Fibroblast of skin of abdomen (primary cell): ENCODE results near the gene GRM5. TPM values are rescaled to one million over a fixed set of nuclear protein-coding genes. Genes with fewer than 3 reads are reported as not detected.
"Not testable (repeated sequence)": the region's sequence is repeated elsewhere in the genome, so short reads cannot be mapped to it uniquely, and the experiment has no call there.

Source experiments
- DNase-seq: peaks from one replicate; pipeline ENCODE4 v3.0.0-alpha.2; 2013
- polyA plus RNA-seq, 2 experiments: library from polyadenylated mRNA; unstranded; fragments of 120-200 nt; gene quantifications; one replicate each; pipeline ENCODE4 v1.2.1, GENCODE V29; 2013; ENCODE audit not compliant: insufficient read length in 2 of 2

GRM5 gene
- polyA plus RNA-seq (2013, experiment 1 of 2; ENCODE audit: insufficient read length) = not detected
- polyA plus RNA-seq (2013, experiment 2 of 2; ENCODE audit: insufficient read length) = not detected

- DNase-seq = not testable (repeated sequence)
Observed at GRCh38 chr11:89065651-89066201, at the start of gene GRM5. Gene GRM5, minus strand, starts transcription at chr11:89065982. Its CDS starts 18,110 bp downstream, at chr11:89047872.

GRCh38 chr11:89097956-89098355 lies 32.2 kb upstream of the GRM5 start:
- DNase-seq = peak; percentile 20

GRCh38 chr11:89093806-89094205 lies 28.0 kb upstream of the GRM5 start:
- not testable (repeated sequence) for DNase-seq

- not testable (repeated sequence) for DNase-seq
Observed at GRCh38 chr11:89084951-89085350, 19.2 kb upstream of the GRM5 start.

- not testable (repeated sequence) for DNase-seq
Observed at GRCh38 chr11:89070911-89071310, 5.1 kb upstream of the GRM5 start.

GRCh38 chr11:89067264-89067663 lies 1.5 kb upstream of the GRM5 start:
- no peak for DNase-seq

- DNase-seq = no peak
Observed at GRCh38 chr11:89065066-89065465, 716 bp downstream of the GRM5 start.

- DNase-seq = not testable (repeated sequence)
Observed at GRCh38 chr11:89063481-89063951, 2.3 kb downstream of the GRM5 start.

- not testable (repeated sequence) for DNase-seq
Observed at GRCh38 chr11:89062771-89063298, 2.9 kb downstream of the GRM5 start.

GRCh38 chr11:89061839-89062238 lies 3.9 kb downstream of the GRM5 start:
- DNase-seq = peak; percentile 21

GRCh38 chr11:89057406-89057805 lies 8.4 kb downstream of the GRM5 start:
- DNase-seq = not testable (repeated sequence)

- DNase-seq = no peak
Observed at GRCh38 chr11:89052220-89052619, 13.6 kb downstream of the GRM5 start.

- not testable (repeated sequence) for DNase-seq
Observed at GRCh38 chr11:89047159-89047558, 18.6 kb downstream of the GRM5 start.

- peak; percentile 21 for DNase-seq
Observed at GRCh38 chr11:89043861-89044588, 21.8 kb downstream of the GRM5 start.

GRCh38 chr11:89029671-89030070 lies 36.1 kb downstream of the GRM5 start:
- not testable (repeated sequence) for DNase-seq

- no peak for DNase-seq
Observed at GRCh38 chr11:89021339-89021738, 44.4 kb downstream of the GRM5 start.

GRCh38 chr11:89019827-89020547 lies 45.8 kb downstream of the GRM5 start:
- DNase-seq = peak; percentile 65

GRCh38 chr11:89016214-89016613 lies 49.6 kb downstream of the GRM5 start:
- DNase-seq = no peak

- no peak for DNase-seq
Observed at GRCh38 chr11:89015614-89016013, 50.2 kb downstream of the GRM5 start.

- DNase-seq = not testable (repeated sequence)
Observed at GRCh38 chr11:89000852-89001251, 64.9 kb downstream of the GRM5 start.

- peak; percentile 88 for DNase-seq
Observed at GRCh38 chr11:88979641-88980040, 86.1 kb downstream of the GRM5 start.

- DNase-seq = peak; percentile 27
Observed at GRCh38 chr11:88978992-88979391, 86.8 kb downstream of the GRM5 start.

- not testable (repeated sequence) for DNase-seq
Observed at GRCh38 chr11:88975441-88975840, 90.3 kb downstream of the GRM5 start.
